K562 (cell line): Measurements from ENCODE around the gene ENTPD6. TPM values are rescaled to one million over a fixed set of nuclear protein-coding genes. Genes with fewer than 3 reads are reported as not detected.

Source experiments
- ATAC-seq: fragments of 200-7000 bp; cut with Tn5 transposase; 3 replicates; pipeline ENCODE4 v1.9.1; 2020; ENCODE audit warnings: moderate library complexity
- BruUV-seq: library from RNA; stranded (reverse); fragments of 400-500 nt; replicated peaks from 2 replicates; lab custom pipeline; 2021; lab: Mats Ljungman, UMichigan
- CTCF ChIA-PET: fragments of 300-600 bp; formaldehyde crosslinking; extraction: SDS; loops from one replicate; lab custom pipeline; 2021; ENCODE audit warnings: low intra/inter-chr PET ratio; lab: Yijun Ruan, JAX
- POLR2A ChIA-PET: fragments of 300-600, 350-650 bp; sonication (Branson Sonifier 250); formaldehyde crosslinking; extraction: SDS; loops from one replicate; lab custom pipeline; 2021; ENCODE audit warnings: antibody characterized with exemption, inconsistent platforms; lab: Yijun Ruan, JAX
- DNase-seq, 4 experiments: peaks; one replicate each; pipeline versions ENCODE4 v3.0.0 to v3.0.0-alpha.2; 2011 to 2018; ENCODE audit warnings: low spot score in 3 of 4, mixed read lengths in 3 of 4; ENCODE audit errors: extremely low read depth in 1 of 4
- FAIRE-seq: peaks from 2 replicates; lab custom pipeline; 2011; peaks lifted over from hg19 to GRCh38; lab: Jason Lieb, UNC
- H2AFZ ChIP-seq: 2 replicates; pipeline ENCODE4 v1.6.0; 2011; ENCODE audit warnings: low read depth, low read length, control low read depth, inconsistent platforms
- H3K27ac ChIP-seq: fragments of 200-600 bp; 3 replicates; pipeline ENCODE4 v1.8.0; 2011; ENCODE audit warnings: low read depth, mild to moderate bottlenecking, control low read depth, inconsistent platforms, low read length, moderate library complexity, mixed read lengths; ENCODE audit errors: extremely low read depth
- H3K27me3 ChIP-seq, 2 experiments: fragments of 300-600 bp in 1 of 2; 2 replicates in 1 of 2; 3 replicates in 1 of 2; pipeline versions ENCODE4 v1.6.0 to v1.8.0; 2011; ENCODE audit warnings: inconsistent platforms in 2 of 2, low read length in 2 of 2, mild to moderate bottlenecking in 1 of 2, mixed read lengths in 1 of 2, moderate library complexity in 1 of 2; ENCODE audit not compliant: control insufficient read depth in 2 of 2, insufficient read depth in 2 of 2
- H3K36me3 ChIP-seq: fragments of 300-600 bp; 3 replicates; pipeline ENCODE4 v1.8.0; 2011; ENCODE audit warnings: mild to moderate bottlenecking, low read length, inconsistent platforms; ENCODE audit not compliant: control insufficient read depth, insufficient read depth
- H3K4me1 ChIP-seq, 2 experiments: fragments of 200-600 bp in 1 of 2; replicated peaks in 1 of 2; 2 replicates in 1 of 2; 3 replicates in 1 of 2; pipeline versions ENCODE4 v1.5.1 to v1.8.0; 2011; ENCODE audit warnings: inconsistent platforms in 2 of 2, low read length in 2 of 2, mild to moderate bottlenecking in 1 of 2, mixed read lengths in 1 of 2, moderate library complexity in 1 of 2; ENCODE audit not compliant: control insufficient read depth in 2 of 2, insufficient read depth in 2 of 2
- H3K4me2 ChIP-seq: 2 replicates; pipeline ENCODE4 v1.6.1; 2011; ENCODE audit warnings: low read length, control low read depth, inconsistent platforms, mixed read lengths; ENCODE audit not compliant: insufficient read depth
- H3K4me3 ChIP-seq: fragments of 200-600 bp; sonication (generic), shearing (Covaris generic); 2 replicates; pipeline ENCODE4 v1.5.1; 2016; ENCODE audit warnings: control low read depth, inconsistent platforms
- H3K79me2 ChIP-seq: fragments of 200-600 bp; 3 replicates; pipeline ENCODE4 v1.8.0; 2011; ENCODE audit warnings: low read length, inconsistent platforms; ENCODE audit not compliant: control insufficient read depth, insufficient read depth
- H3K9ac ChIP-seq, 2 experiments: 2 replicates each; pipeline versions ENCODE4 v1.6.0 to v1.6.1; 2011; ENCODE audit warnings: low read depth in 2 of 2, low read length in 2 of 2, control low read depth in 1 of 2, inconsistent platforms in 1 of 2, mild to moderate bottlenecking in 1 of 2, mixed read lengths in 1 of 2; ENCODE audit not compliant: insufficient read depth in 1 of 2
- H3K9me1 ChIP-seq: one replicate; pipeline ENCODE4 v1.6.0; 2011; ENCODE audit warnings: inconsistent platforms, mild to moderate bottlenecking, low read length, moderate library complexity; ENCODE audit not compliant: control insufficient read depth, insufficient read depth
- H3K9me3 ChIP-seq: replicated peaks from 2 replicates; pipeline ENCODE4 v1.5.1; 2011; ENCODE audit warnings: low read depth, low read length, inconsistent platforms; ENCODE audit not compliant: control insufficient read depth, insufficient read depth
- H4K20me1 ChIP-seq: replicated peaks from 2 replicates; pipeline ENCODE4 v1.6.1; 2011; ENCODE audit warnings: low read length, inconsistent platforms, mixed read lengths; ENCODE audit not compliant: control insufficient read depth, insufficient read depth
- RFX1 ChIP-seq: fragments of 450-650 bp; IDR thresholded peaks from 2 replicates; pipeline ENCODE4 v1.6.1; 2016; ENCODE audit warnings: mild to moderate bottlenecking, moderate library complexity
- ZKSCAN8 ChIP-seq: fragments of 200-800 bp; sonication (Bioruptor generic); IDR thresholded peaks from 2 replicates; pipeline ENCODE4 v1.6.1; 2016; ENCODE audit warnings: missing genetic modification characterization, missing compliant biosample characterization
- WGBS: fragments of 100-300 bp; shearing (Covaris generic); methylation state at CpG from one replicate; pipeline ENCODE4 v1.1.6; 2016; ENCODE audit warnings: low coverage, mixed read lengths; ENCODE audit not compliant: insufficient coverage; ENCODE audit errors: missing lambda C conversion rate; 5-methylcytosine and 5-hydroxymethylcytosine counted together
- in situ Hi-C: fragments of 300-500 bp; cut with MboI; formaldehyde crosslinking; loops from 4 replicates; pipeline ENCODE4 v1.15.0; 2018; ENCODE audit warnings: inconsistent platforms, mixed read lengths
- intact Hi-C: fragments of 100-400 bp; cut with micrococcal nuclease; formaldehyde crosslinking; loops from 2 replicates; pipeline ENCODE4 v1.14.2; 2022
- polyA plus RNA-seq, 8 experiments: library from polyadenylated mRNA; depleted of rRNA in 4 of 8; stranded (reverse) in 5 of 8; unstranded in 3 of 8; fragments of >200 nt; fragmentation: Nextera tagmentation in 2 of 8; fragmentation: Illumina TruSeq in 1 of 8; extraction: Ambion mirVana in 2 of 8; extraction: Trizol in 1 of 8; gene quantifications; 2 replicates each; pipeline versions ENCODE4 v1.2.1 to v1.2.3, GENCODE V29; 2011 to 2014; ENCODE audit warnings: inconsistent platforms in 1 of 8, missing spikeins in 1 of 8
- total RNA-seq, 7 experiments: library from RNA; depleted of rRNA in 6 of 7; stranded (reverse); fragments of >200 nt in 6 of 7; fragmentation: Illumina TruSeq in 2 of 7; extraction: Trizol in 2 of 7; gene quantifications; 2 replicates each; pipeline versions ENCODE4 v1.2.1 to v1.2.3, GENCODE V29; 2011 to 2021; ENCODE audit warnings: low replicate concordance in 1 of 7
- TF ChIP-seq, protein P1 (sequence below), 3 experiments: IDR thresholded peaks in 2 of 3; conservative IDR thresholded peaks in 1 of 3; 2 replicates each; pipeline ENCODE4 v1.5.1; 2011 to 2012; ENCODE audit warnings: low read length in 3 of 3, mild to moderate bottlenecking in 3 of 3, control low read depth in 2 of 3, improper control_type of control experiment in 1 of 3, inconsistent platforms in 1 of 3, low read depth in 1 of 3, mixed read lengths in 1 of 3, moderate library complexity in 1 of 3; ENCODE audit not compliant: insufficient read depth in 2 of 3

ENTPD6 gene
- total and polyA plus RNA-seq, 9 of the 15 experiments (the other 6 are each of a cell fraction or from before 2014, with no cell fraction given): 0.82 to 36.8 (median 22.4) TPM

DNA sequence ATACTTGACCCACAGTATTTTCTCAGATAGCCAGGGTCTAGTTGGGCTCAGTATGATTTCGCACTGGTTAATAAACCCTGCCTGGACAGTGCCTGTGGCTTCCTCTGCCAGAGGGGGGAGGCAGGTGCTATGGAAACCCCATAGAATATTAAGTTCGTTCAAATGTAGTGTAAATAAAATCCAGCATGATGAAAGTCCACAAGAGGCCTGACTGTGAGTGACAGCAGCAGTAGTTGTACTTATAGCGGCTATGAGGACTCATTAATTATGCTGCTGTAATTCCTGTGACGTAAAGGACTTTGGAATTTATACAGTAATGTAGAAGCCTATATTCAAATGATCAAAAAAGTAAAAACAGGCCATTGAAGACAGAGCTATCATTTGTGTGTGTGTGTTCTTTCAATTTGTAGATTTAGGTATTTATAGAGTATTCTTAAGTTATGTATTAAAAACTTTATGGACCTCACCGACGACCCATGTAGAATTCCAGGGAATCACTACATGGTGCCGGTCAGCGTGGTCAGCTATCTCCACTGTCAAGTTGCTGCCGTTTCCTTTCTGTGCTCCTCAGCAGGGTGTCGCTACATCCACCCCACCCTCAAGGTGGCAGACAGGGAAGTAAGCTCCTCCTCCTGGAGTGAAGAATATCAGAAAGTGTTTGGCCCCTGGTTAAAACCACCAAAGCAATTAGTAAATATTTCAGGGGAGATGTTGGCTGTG lies 62.4 kb downstream of the ENTPD6 start:
- no peak for FAIRE-seq
- H3K79me2 ChIP-seq: no peaks in the 10 kb centered on the region; the same call in 2 of the 3 replicates
- peaks cover 6% of the 10 kb centered on the region; the same call in 1 of the 3 replicates for H3K36me3 ChIP-seq
- TF ChIP-seq ZKSCAN8 (CRISPR knock-in tag) (no peak), RFX1 (peak; percentile 11; the same call in 1 of the 2 replicates)
- TF ChIP-seq, protein P1, sequence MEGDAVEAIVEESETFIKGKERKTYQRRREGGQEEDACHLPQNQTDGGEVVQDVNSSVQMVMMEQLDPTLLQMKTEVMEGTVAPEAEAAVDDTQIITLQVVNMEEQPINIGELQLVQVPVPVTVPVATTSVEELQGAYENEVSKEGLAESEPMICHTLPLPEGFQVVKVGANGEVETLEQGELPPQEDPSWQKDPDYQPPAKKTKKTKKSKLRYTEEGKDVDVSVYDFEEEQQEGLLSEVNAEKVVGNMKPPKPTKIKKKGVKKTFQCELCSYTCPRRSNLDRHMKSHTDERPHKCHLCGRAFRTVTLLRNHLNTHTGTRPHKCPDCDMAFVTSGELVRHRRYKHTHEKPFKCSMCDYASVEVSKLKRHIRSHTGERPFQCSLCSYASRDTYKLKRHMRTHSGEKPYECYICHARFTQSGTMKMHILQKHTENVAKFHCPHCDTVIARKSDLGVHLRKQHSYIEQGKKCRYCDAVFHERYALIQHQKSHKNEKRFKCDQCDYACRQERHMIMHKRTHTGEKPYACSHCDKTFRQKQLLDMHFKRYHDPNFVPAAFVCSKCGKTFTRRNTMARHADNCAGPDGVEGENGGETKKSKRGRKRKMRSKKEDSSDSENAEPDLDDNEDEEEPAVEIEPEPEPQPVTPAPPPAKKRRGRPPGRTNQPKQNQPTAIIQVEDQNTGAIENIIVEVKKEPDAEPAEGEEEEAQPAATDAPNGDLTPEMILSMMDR (IDR thresholded peaks at IDR 0.05 in 2 of 3, conservative IDR thresholded peaks at IDR 0.05 in 1 of 3; ENCODE audit: insufficient read depth in 2 of 3, low read depth in 1 of 3, low read length in 3 of 3): peak in 2 of 3 experiments; percentile 6; a peak in 1 of 6 replicates
- in situ Hi-C loops (no loop called here), intact Hi-C loops (no loop called here)
- CTCF ChIA-PET: no interaction called here
- H4K20me1 ChIP-seq: no peaks in the 10 kb centered on the region
- no peak overlapping the region for H2AFZ ChIP-seq
- 35% methylated on average over 10 of the region's 10 CpGs for WGBS
- DNase-seq: peak in 3 of 4 experiments; percentile 16 to 22 (median 21)
- H3K4me3 ChIP-seq: no peak overlapping the region
- no peaks in the 10 kb centered on the region for H3K9me1 ChIP-seq
- no peak overlapping the region for H3K4me2 ChIP-seq
- H3K9me3 ChIP-seq: no peaks in the 10 kb centered on the region
- H3K9ac ChIP-seq: no peak overlapping the region; a peak in 1 of 4 replicates
- no peak overlapping the region for H3K27ac ChIP-seq
- peaks cover 2 to 6% of the 10 kb centered on the region in 2 experiments; a peak in 4 of 5 replicates for H3K4me1 ChIP-seq
- no TSS peak for BruUV-seq
- ATAC-seq: peak; percentile 82
- no peaks in the 10 kb centered on the region for H3K27me3 ChIP-seq
- POLR2A ChIA-PET: interaction anchor here (0.8 kb wide), 1 partner anchor 10 kb away, joined by 3 read pairs; the partner anchor contains the start of gene PYGB
